SU-DHL-6 (cell line): ENCODE data around the gene BCL2.

ENCODE experiments used
- H2AFZ ChIP-seq: fragments of 200-600 bp; sonication (generic); 2 replicates; pipeline ENCODE4 v1.6.1; 2014; ENCODE audit warnings: low read depth, mild to moderate bottlenecking, moderate library complexity, mixed read lengths, antibody characterized with exemption, low read length; ENCODE audit not compliant: severe bottlenecking
- H3F3A ChIP-seq: fragments of 200-600 bp; shearing (Covaris generic); 2 replicates; pipeline ENCODE4 v1.6.0; 2016; ENCODE audit warnings: antibody characterized with exemption, mild to moderate bottlenecking; ENCODE audit not compliant: insufficient read depth
- H3K27ac ChIP-seq: fragments of 200-600 bp; sonication (generic); 2 replicates; pipeline ENCODE4 v1.5.1; 2016; ENCODE audit warnings: low read depth, mild to moderate bottlenecking, low read length, moderate library complexity, mixed read lengths
- H3K27me3 ChIP-seq: fragments of 200-600 bp; sonication (generic), shearing (Covaris generic); 2 replicates; pipeline ENCODE4 v1.6.0; 2014; ENCODE audit warnings: mild to moderate bottlenecking, low read length
- H3K36me3 ChIP-seq: fragments of 200-600 bp; sonication (generic); 2 replicates; pipeline ENCODE4 v1.6.1; 2014; ENCODE audit warnings: mild to moderate bottlenecking, low read length, mixed read lengths
- H3K4me2 ChIP-seq: fragments of 300-600, 200-600 bp; shearing (Covaris generic), sonication (generic); 2 replicates; pipeline ENCODE4 v1.6.0; 2014; ENCODE audit warnings: low read length, low read depth, mild to moderate bottlenecking; ENCODE audit not compliant: poor library complexity, severe bottlenecking
- H3K4me3 ChIP-seq: fragments of 200-600 bp; sonication (generic); 2 replicates; pipeline ENCODE4 v1.5.1; 2014; ENCODE audit warnings: antibody characterized with exemption, low read length, mild to moderate bottlenecking, mixed read lengths; ENCODE audit not compliant: insufficient read depth, poor library complexity, severe bottlenecking
- H3K79me2 ChIP-seq: fragments of 200-600 bp; sonication (generic); 2 replicates; pipeline ENCODE4 v1.6.1; 2014; ENCODE audit warnings: mild to moderate bottlenecking, low read length, moderate library complexity; ENCODE audit not compliant: insufficient read depth
- H3K9ac ChIP-seq: fragments of 200-600 bp; sonication (generic); 2 replicates; pipeline ENCODE4 v1.7.0; 2014; ENCODE audit warnings: mild to moderate bottlenecking, low read length
- H3K9me2 ChIP-seq: fragments of 200-600 bp; sonication (generic); replicated peaks from 2 replicates; pipeline ENCODE4 v1.6.1; 2014; ENCODE audit warnings: low read length; ENCODE audit not compliant: insufficient read depth
- H3K9me3 ChIP-seq: fragments of 200-600 bp; sonication (generic); 2 replicates; pipeline ENCODE4 v1.6.1; 2014; ENCODE audit warnings: low read length, mixed read lengths; ENCODE audit not compliant: insufficient read depth
- H4K20me1 ChIP-seq: fragments of 200-600 bp; sonication (generic); 2 replicates; pipeline ENCODE4 v1.6.1; 2014; ENCODE audit warnings: low read depth, mild to moderate bottlenecking, antibody characterized with exemption, low read length, moderate library complexity, mixed read lengths
- CTCF ChIP-seq: fragments of 200-600 bp; sonication (generic); IDR thresholded peaks from one replicate; pipeline ENCODE4 v1.5.1; 2017; ENCODE audit warnings: antibody characterized with exemption, mild to moderate bottlenecking, low read length, moderate library complexity; ENCODE audit not compliant: insufficient read depth, poor library complexity, severe bottlenecking
- EZH2phosphoT487 ChIP-seq: fragments of 200-600 bp; sonication (generic), shearing (Covaris generic); conservative IDR thresholded peaks from 2 replicates; pipeline ENCODE4 v1.6.1; 2018; ENCODE audit warnings: mild to moderate bottlenecking, antibody characterized with exemption, low read length, moderate library complexity, mixed read lengths

BCL2 gene

DNA sequence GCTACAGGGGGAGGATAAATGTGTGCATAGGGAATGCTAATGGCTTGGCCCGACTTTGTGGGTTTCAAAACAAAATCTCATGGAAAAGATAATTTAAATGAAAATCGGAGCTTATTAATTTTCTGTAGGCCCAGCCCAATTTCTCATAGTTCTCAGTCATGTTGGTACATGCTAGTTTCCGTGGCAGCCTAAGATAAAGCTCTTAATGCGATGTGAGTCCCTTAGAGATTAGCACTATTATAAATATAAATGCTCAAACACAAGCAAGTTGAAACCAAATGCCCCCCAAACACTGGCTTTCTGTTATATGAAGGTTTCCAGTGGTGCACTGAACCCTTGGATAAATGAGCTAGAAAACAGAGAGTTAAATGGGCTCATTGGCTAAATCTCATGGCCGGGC, 168.0 kb downstream of the BCL2 start:
- TF ChIP-seq CTCF, result no peak
- TF ChIP-seq EZH2phosphoT487, result no peak
- Histone ChIP-seq H3K9ac (peak overlapping the region; percentile 67), H3K4me2 (peak overlapping the region; percentile 75), H3K4me3 (peak overlapping the region; percentile 47), H3K9me3 (no peaks in the 10 kb centered on the region), H3K9me2 (no peaks in the 10 kb centered on the region), H3K27me3 (no peaks in the 10 kb centered on the region), H3K36me3 (no peaks in the 10 kb centered on the region), H4K20me1 (no peaks in the 10 kb centered on the region), H3K27ac (peak overlapping the region; percentile 92), H3K79me2 (peaks cover 91% of the 10 kb centered on the region), H2AFZ (no peak overlapping the region), H3F3A (peaks cover 56% of the 10 kb centered on the region)

DNA sequence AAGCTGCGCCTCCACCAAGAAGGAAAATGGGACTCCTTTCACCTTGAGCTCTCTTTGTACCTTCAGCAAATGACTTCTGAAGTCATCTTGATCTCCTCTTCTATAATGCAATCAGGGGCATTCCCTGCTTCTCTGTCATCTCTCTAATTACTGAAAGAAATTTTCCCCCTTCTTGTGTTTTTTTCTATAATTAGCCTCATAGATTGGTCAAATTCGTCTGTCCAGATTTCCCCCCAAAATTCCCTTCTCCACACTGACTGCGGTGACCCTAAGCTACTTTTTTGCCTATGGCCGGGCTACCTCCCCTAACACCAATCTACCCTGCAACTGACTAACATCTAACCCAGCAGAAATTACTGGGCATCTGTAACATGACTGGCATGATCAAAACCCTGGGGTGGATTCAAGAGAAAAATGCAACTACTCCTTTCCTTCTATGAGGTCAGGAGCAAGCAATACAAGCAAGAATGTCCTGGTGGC, 168.6 kb downstream of the BCL2 start:
- TF ChIP-seq CTCF (no peak), EZH2phosphoT487 (no peak)
- peaks cover 54% of the 10 kb centered on the region for H3F3A ChIP-seq
- H3K27me3 ChIP-seq, result no peaks in the 10 kb centered on the region
- H4K20me1 ChIP-seq, result no peaks in the 10 kb centered on the region
- H3K9me3 ChIP-seq, result no peaks in the 10 kb centered on the region
- peaks cover 92% of the 10 kb centered on the region for H3K79me2 ChIP-seq
- no peaks in the 10 kb centered on the region for H3K36me3 ChIP-seq
- peak overlapping the region; percentile 75 for H3K4me2 ChIP-seq
- H2AFZ ChIP-seq, result no peak overlapping the region
- no peaks in the 10 kb centered on the region for H3K9me2 ChIP-seq
- peak overlapping the region; percentile 92 for H3K27ac ChIP-seq
- H3K4me3 ChIP-seq, result peak overlapping the region; percentile 47
- peak overlapping the region; percentile 67 for H3K9ac ChIP-seq

DNA sequence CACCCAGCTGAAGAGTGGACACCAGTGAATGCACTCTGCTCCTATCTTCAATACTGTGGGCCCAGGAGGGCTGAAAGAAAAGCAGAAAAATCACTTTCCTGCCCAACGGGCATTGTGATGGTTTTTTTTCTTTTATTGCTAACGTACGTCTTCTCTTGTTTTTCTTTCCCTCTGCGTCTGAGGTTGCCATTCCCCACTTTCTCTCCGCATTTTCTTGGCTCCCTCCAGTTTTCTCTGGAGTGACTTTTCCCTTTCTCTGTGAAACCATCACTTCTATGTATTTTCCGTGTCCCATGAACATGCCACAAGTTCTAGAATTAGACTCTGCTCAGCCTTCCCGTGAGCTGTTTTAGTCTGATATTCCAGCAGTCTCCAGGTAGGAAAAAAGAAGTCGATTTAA, 169.2 kb downstream of the BCL2 start:
- H3K4me2 ChIP-seq, result peak overlapping the region; percentile 75
- peaks cover 95% of the 10 kb centered on the region for H3K79me2 ChIP-seq
- H3F3A ChIP-seq, result peaks cover 50% of the 10 kb centered on the region; the same call in 1 of the 2 replicates
- peak overlapping the region; percentile 67 for H3K9ac ChIP-seq
- no peak overlapping the region for H2AFZ ChIP-seq
- no peaks in the 10 kb centered on the region for H3K9me2 ChIP-seq
- peak overlapping the region; percentile 47 for H3K4me3 ChIP-seq
- H3K27me3 ChIP-seq, result no peaks in the 10 kb centered on the region
- TF ChIP-seq EZH2phosphoT487 (no peak), CTCF (no peak)
- no peaks in the 10 kb centered on the region for H3K9me3 ChIP-seq
- peak overlapping the region; percentile 92 for H3K27ac ChIP-seq
- H4K20me1 ChIP-seq, result no peaks in the 10 kb centered on the region
- no peaks in the 10 kb centered on the region for H3K36me3 ChIP-seq

DNA sequence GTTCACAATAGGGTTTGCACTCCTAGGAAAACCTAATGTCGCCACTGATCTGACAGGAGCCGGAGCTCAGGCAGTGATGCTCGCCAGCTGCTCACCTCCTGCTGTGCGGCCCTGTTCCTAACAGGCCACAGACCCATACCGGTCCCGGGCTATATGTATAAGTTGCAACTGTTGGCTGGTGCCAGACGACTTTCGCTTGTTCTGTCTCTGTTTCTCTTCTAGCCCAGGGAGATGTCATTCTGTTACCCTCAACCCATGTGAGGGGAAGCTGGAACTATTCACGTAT, 170.3 kb downstream of the BCL2 start:
- Histone ChIP-seq H2AFZ (no peak overlapping the region), H3K4me3 (no peak overlapping the region), H3K9me2 (no peaks in the 10 kb centered on the region), H3K36me3 (no peaks in the 10 kb centered on the region), H3F3A (peaks cover 47% of the 10 kb centered on the region; the same call in 1 of the 2 replicates), H3K9ac (peak overlapping the region; percentile 46), H3K79me2 (peaks cover 97% of the 10 kb centered on the region), H3K27ac (peak overlapping the region; percentile 92), H3K9me3 (no peaks in the 10 kb centered on the region), H3K4me2 (peak overlapping the region; percentile 75), H3K27me3 (no peaks in the 10 kb centered on the region), H4K20me1 (no peaks in the 10 kb centered on the region)
- no peak for TF ChIP-seq EZH2phosphoT487
- TF ChIP-seq CTCF, result no peak
